Kidney epithelial cell (primary cell): ENCODE data around the gene PIGQ. TPM values are rescaled to one million over a fixed set of nuclear protein-coding genes. Genes with fewer than 3 reads are reported as not detected.

Source experiments
- DNase-seq: peaks from one replicate; pipeline ENCODE4 v3.0.0-alpha.2; 2010; ENCODE audit warnings: low read depth
- H3K27me3 ChIP-seq: 2 replicates; pipeline ENCODE4 v1.6.0; 2011; ENCODE audit warnings: low read length; ENCODE audit not compliant: control insufficient read depth, insufficient read depth
- H3K36me3 ChIP-seq: 2 replicates; pipeline ENCODE4 v1.5.1; 2011; ENCODE audit warnings: low read length; ENCODE audit not compliant: control insufficient read depth, insufficient read depth
- H3K4me3 ChIP-seq: 2 replicates; pipeline ENCODE4 v1.5.1; 2011; ENCODE audit warnings: low read depth, mild to moderate bottlenecking, control low read depth, low read length
- CTCF ChIP-seq: IDR thresholded peaks from 2 replicates; pipeline ENCODE4 v1.5.1; 2011; ENCODE audit warnings: mild to moderate bottlenecking, moderate library complexity, low read length, control low read depth, inconsistent platforms; ENCODE audit not compliant: insufficient read depth, poor library complexity, severe bottlenecking
- total RNA-seq: library from RNA; depleted of rRNA; stranded (reverse); fragments of >200 nt; gene quantifications from 2 replicates; pipeline ENCODE4 v1.2.3, GENCODE V29; 2015

The PIGQ gene
- total RNA-seq, 1 donor from 2014 or later = 54.9 TPM

- TF ChIP-seq CTCF = no peak
- H3K36me3 ChIP-seq = no peaks in the 10 kb centered on the region
These were observed 8.6 kb downstream of the PIGQ start for GRCh38 chr16:578232-578869.

GRCh38 chr16:578870-579405 is 9.2 kb downstream of the PIGQ start:
- DNase-seq = no peak
- Histone ChIP-seq H3K4me3 (no peak overlapping the region), H3K27me3 (no peaks in the 10 kb centered on the region), H3K36me3 (no peaks in the 10 kb centered on the region)
- peak; percentile 92 for TF ChIP-seq CTCF

More at GRCh38 chr16:578232-578869, 8.6 kb downstream of the PIGQ start:
- Histone ChIP-seq H3K4me3 (no peak overlapping the region), H3K27me3 (no peaks in the 10 kb centered on the region)
- DNase-seq = no peak

- peaks cover 2% of the 10 kb centered on the region for H3K27me3 ChIP-seq
- no peak overlapping the region for H3K4me3 ChIP-seq
- no peak for DNase-seq
- TF ChIP-seq CTCF = no peak
- H3K36me3 ChIP-seq = no peaks in the 10 kb centered on the region
These were observed 10.6 kb downstream of the PIGQ start for GRCh38 chr16:580141-580945.

GRCh38 chr16:580946-581498 is 11.3 kb downstream of the PIGQ start:
- H3K27me3 ChIP-seq = peaks cover 6% of the 10 kb centered on the region
- no peak for DNase-seq
- H3K4me3 ChIP-seq = no peak overlapping the region
- no peaks in the 10 kb centered on the region for H3K36me3 ChIP-seq
- TF ChIP-seq CTCF = no peak

- Histone ChIP-seq H3K27me3 (peaks cover 6% of the 10 kb centered on the region), H3K36me3 (no peaks in the 10 kb centered on the region), H3K4me3 (no peak overlapping the region)
- no peak for DNase-seq
- no peak for TF ChIP-seq CTCF
These were observed 12.4 kb downstream of the PIGQ start for GRCh38 chr16:582218-582613.
